Middle frontal gyrus (tissue), 1 donor: Measurements from ENCODE around the gene GVQW3.
A peak's percentile ranks its signal among the peaks of the same experiment; 100 is the strongest.

Experiments used
- DNase-seq: peaks from one replicate; pipeline ENCODE4 v3.0.0-alpha.2; 2015; ENCODE audit warnings: low spot score; ENCODE audit errors: extremely low spot score

Gene GVQW3

DNA sequence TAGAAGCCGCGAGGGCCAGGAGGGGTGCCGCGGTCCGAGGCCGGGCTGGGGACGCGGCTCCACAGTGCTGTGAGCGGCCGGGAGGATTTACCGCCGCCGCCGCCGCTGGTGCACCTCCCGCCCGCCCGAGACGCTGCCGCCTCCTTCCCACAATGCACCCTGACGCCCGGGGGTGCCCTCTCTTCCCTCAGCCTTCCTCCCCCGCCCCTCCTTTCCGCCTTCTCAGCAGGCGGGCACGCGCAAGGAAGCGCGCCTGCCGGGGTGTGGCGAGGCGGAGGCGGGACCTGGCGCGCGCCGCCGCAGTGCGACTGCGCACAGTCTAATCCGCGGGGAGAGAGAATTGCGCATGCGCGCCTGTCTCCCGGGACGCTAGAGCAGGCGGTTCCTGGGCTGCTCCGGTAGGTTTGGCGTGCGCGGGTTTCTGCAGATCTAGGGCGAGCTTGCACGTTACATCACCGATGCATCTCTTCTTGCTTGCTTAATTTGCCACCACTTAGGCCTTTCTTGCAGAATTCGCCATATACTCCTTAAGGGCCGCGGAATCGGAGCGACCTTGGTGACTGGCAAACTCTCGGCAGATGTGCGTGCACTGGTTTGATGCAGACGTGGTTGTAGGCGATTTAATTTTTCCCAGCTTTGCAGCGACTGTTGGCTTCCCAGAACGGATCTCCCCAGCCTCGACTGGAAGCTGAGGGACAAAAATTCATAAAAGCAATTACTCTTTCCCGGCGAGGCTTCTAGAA lies at the start of gene GVQW3, which contains the start of gene THAP12:
GVQW3 (plus strand) TSS at position 347 of the 743 bp plus-strand sequence. CDS start 506 bp downstream, outside the sequence.
THAP12 (minus strand) TSS at position 156 of the 743 bp plus-strand sequence. CDS start 296 bp downstream, outside the sequence.
- peak; percentile 91 for DNase-seq

DNA sequence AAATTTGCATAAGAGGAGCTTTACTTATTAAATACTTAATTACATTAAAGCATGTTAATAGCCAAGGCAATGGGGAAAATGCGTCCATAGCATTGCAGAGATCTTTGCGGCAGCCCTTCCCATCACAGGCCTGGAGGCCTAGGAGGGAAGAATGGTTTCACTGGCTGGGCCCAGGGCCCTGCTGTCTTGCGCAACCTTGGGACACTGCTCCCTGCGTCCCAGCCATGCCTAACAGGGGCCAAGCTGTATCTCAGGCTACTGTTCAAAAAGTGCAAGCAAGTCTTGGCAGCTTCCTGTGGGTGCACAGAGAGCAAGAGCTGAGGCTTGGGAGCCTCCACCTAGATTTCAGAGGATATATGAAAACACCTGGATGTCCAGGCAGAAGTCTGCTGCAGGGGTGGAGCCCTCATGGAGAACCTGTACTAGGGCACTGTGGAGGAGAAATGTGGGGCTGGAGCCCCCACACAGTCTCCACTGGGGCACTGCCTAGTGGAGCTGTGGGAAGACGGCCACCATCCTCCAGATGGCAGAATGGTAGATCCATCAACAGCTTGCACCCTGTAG lies 46.2 kb upstream of the GVQW3 start:
- no peak for DNase-seq

DNA sequence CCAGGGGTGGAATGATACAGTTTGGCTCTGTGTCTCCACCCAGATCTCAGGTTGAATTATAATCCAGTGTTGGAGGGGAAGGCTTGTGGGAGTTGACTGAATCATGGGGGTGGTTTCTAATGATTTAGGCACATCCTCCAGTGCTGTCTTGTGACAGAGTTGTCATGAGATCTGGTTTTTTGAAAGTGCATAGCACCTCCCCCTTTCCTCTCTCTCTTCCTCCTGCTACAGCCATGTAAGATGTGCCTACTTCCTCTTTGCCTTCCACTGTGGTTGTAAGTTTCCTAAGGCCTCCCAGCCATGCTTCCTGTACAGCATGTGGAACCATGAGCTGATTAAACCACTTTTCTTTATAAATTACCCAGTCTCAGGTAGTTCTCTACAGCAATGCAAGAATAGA lies 45.3 kb upstream of the GVQW3 start:
- DNase-seq, result no peak

DNA sequence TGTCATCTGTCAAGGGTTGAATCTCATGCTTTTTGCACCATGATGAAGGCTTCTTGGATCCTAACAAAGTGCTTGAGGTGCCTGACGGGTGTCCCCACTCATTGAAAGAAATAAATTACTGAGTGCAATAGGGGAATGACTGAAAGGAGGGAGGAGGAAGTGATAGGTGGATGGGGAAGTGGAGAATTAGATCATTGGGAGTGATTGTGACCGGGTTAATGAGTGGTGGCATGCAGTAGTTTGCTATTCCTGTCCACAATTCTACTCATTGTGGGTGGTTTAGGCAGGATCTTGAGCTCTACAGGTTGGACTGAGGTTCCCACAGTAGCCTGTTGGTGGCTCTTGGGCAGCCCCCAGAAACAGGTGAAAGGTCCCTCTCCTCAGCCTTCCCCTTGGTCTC lies 44.5 kb upstream of the GVQW3 start:
- DNase-seq, result no peak

GRCh38 chr11:76337469-76337868 lies 43.7 kb upstream of the GVQW3 start:
- no peak for DNase-seq

DNA sequence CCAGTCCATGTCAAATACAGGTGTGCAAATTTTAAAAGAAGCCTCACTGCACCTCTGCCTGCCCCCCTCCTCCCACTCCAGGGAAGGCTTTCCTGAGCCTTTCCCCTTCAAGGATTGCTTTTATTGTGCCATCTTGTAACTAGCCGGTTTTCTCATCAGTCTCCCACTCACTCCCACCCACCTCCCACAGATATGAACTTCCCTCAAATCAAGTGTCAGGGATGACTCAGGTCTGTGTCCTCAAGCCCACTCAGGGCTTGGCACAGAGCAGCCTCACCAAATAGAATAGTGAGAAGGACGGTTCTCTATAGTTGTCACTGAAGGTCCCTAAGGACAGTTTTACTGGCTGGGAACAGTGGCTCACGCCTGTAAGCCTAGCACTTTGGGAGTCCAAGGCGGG lies 43.2 kb upstream of the GVQW3 start:
- no peak for DNase-seq

GRCh38 chr11:76339221-76339620 lies 41.9 kb upstream of the GVQW3 start:
- no peak for DNase-seq

- DNase-seq, result no peak
These were observed 33.7 kb upstream of the GVQW3 start for GRCh38 chr11:76347466-76347865.

- no peak for DNase-seq
These were observed 32.8 kb upstream of the GVQW3 start for GRCh38 chr11:76348348-76348747.

- no peak for DNase-seq
These were observed 26.0 kb upstream of the GVQW3 start for GRCh38 chr11:76355172-76355571.

- no peak for DNase-seq
These were observed 19.7 kb upstream of the GVQW3 start for GRCh38 chr11:76361374-76361773.

DNA sequence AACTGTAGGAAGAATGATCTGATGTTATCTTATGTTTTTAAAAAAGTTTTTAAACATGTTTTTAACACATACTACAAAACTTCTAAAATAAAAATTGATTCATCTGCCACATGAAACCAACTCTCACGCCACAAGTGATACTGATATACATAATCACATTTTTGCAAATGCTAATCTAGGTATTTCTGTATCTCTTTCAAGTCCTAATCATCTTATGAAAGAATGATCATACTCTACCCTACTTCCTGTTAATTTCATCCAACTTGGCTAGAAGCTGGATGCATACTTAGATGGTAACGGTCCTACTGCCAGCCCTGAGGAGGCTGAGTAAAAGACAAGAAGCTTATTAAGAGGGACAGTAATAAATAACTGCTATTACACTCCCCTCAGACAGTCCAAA lies 19.3 kb upstream of the GVQW3 start:
- DNase-seq, result no peak

DNA sequence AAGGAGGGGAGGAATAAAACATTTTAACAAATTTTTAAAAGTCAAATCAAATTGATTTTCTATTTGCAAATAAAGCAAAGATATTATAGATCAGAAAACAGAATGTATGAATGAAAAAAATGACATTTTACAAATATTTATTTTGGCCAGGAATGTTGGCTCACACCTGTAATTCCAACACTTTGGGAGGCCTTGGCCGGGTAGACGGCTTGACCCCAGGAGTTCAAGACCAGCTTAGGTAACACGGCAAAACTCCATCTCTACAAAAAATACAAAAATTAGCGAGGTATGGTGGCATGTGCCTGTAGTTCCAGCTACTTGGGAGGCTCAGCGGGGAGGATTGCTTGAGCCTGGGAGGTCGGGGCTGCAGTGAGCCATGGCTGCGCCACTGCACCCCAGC lies 18.4 kb upstream of the GVQW3 start:
- no peak for DNase-seq

- DNase-seq, result no peak
These were observed 16.0 kb upstream of the GVQW3 start for GRCh38 chr11:76365038-76365679.

DNA sequence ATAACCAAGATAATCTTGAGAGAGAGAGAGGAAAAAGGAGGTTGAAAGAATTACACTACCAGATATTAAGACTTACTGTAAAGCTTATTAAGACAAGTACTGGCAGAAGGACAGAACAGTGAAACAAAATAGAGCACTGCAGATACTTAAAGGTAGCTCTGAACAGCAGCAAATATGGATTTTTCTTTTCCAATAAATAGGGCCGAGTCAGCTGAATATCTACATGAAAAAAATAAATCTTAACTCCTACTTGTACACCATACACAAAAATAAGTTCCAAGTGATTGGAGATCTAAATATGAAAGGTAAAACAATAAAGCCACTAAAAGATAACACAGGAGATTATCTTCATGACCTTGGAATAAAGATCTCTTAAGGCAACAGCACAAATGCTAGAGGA lies 12.6 kb upstream of the GVQW3 start:
- no peak for DNase-seq

- DNase-seq, result no peak
These were observed 11.7 kb upstream of the GVQW3 start for GRCh38 chr11:76369406-76369805.

GRCh38 chr11:76371170-76371569 lies 10.0 kb upstream of the GVQW3 start:
- DNase-seq, result no peak

GRCh38 chr11:76376746-76377558 lies 4.2 kb upstream of the GVQW3 start:
- DNase-seq, result no peak

DNA sequence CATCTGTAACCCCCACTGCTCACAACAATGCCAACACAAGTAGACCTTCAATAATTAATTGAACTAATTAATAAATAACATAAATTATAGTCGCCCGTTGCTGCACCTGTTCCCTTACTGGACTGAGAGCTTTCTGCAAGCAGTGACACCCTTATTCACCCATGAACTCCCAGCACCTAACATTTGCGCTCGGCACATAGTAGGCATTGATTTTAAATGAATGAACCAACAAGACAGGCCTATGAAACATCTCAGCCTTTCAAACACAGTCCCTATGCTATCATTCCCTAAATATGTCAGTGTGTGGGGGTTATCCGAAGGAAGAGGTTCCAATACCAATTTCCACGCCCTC lies 1.3 kb upstream of the GVQW3 start:
- DNase-seq, result no peak

DNA sequence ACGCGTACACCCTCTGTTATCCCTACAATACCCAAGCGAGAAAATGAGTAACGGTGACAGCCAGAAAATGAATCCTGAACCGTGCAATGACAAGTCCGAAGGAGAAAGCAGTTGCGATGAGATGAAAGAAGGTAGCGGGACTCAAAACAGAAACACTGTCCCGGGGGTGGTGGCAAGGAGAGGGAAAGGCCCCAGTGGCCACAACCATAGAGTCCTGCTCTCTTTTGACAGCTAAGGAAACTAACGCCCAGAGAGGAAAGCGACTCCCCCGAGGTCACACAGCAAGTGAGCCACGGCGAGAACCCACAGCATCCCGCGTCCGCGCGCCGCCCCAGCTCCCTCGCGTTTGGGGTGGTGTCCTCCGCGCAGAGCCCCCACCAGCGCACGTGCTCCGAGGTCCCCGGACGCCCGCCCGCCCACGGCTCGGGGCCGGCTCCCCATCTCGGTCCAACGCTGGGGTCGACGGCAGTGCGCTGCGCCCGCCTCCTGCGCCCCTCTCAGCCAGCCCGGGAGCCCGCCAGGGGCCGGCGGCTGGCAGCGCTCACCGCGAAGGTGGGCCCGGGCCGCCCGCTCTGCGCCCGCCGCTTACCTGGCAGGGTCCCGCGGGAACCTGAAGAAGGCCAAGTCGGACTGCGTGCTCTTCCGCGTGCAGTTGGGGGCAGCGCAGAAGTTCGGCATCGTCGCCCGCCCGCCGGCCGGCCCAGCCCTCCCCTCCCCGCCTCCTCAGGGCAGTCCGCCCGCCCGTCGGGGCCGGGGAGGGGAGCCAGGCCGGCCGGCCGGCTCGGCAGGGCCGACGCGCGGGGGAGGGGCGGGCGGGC lies 755 bp upstream of the GVQW3 start:
- peak; percentile 7 for DNase-seq

GRCh38 chr11:76382209-76382608 lies 1.1 kb downstream of the GVQW3 start:
- no peak for DNase-seq
